Nucleus accumbens (tissue), 56 donors: ENCODE measurements around the gene FOSB.

Experiments
- DNase-seq, 56 donors: peaks; one replicate each; lab custom pipeline; 2025; lab: John Stamatoyannopoulos, UW

Gene FOSB

DNA sequence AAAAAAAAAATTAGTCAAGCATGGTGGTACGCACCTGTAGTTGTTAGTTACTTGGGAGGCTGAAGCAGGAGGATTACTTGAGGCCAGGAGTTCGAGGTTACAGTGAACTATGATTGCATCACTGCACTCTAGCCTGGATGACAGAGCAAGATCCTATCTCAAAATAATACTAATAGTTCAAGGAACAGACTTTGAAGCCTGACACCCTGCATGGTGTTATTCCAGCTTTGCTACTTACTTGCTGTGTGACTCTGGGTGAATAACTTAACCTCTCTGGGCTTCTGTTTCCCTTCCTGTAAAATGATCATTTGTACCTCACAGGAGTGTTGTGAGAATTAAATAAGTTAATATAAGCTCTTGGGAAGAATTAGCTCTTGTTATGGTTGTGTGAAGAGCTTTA lies 3.5 kb upstream of the FOSB start:
- DNase-seq = no peak

DNA sequence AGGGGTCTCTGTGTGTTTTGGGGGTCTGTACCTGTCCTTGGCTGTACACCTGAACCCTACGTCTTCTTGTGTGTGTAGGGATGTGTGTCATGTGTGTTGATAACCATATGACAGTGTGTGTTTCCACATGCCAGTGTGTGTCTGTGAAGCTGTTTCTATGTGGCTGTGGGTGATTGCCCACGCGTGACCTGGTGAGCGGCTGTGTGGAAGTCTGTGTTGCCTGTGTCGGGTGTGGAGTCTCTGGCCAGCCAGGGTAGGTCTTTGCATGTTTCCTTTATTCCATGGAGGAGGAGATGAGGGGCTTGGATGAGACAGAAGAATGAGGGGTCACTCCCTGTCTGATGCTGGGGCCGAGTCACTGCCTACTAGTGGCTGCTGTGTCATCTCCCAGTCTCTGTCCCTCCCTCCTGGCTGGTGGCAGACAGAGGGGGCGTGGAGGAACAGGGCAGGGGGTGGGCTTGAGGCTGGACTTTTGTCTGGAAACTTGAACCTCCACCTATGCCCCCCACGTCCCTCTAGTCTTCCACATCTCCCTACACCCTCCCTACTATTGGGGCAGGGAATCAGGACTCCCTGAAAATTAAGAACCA lies 2.8 kb upstream of the FOSB start:
- DNase-seq = no peak

DNA sequence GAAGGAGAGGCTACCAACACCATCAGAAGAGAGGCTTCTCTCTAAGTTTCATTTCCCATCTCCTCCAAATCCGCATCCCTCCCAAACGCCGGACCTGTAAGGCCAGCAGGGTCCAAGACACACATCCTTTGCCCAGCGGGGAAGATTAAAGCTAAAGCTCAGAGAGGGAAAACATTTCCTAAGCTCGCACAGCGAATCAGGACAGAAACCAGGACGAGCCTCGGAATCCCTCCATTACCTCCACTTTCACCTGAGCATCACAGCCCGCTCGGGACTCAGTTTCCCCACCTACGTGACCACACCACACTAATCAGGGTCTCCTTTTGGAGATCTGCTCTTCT lies 711 bp upstream of the FOSB start:
- DNase-seq = no peak

DNA sequence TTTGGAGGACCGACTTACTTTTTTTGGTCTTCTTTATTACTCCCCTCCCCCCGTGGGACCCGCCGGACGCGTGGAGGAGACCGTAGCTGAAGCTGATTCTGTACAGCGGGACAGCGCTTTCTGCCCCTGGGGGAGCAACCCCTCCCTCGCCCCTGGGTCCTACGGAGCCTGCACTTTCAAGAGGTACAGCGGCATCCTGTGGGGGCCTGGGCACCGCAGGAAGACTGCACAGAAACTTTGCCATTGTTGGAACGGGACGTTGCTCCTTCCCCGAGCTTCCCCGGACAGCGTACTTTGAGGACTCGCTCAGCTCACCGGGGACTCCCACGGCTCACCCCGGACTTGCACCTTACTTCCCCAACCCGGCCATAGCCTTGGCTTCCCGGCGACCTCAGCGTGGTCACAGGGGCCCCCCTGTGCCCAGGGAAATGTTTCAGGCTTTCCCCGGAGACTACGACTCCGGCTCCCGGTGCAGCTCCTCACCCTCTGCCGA lies 409 bp downstream of the FOSB start:
- DNase-seq = peak in 4 of 56 donors; percentile 19 to 50 (median 33)

DNA sequence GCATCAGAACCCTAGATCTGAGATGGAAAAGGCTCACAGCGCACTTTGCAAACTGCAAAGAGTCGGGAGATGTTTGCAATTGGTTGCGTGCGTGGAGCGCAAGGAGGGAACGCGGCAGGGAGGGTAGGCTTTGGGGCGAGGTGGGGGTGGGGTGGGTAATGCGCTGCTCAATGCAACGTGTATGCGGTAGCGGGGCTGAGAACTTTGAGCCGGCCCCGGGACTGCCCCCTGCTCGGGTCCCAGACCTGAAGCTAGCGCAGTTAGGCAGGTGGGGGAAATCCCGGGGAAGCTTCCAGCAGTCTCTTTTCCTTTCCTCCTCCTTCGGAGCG lies 971 bp downstream of the FOSB start:
- peak in 12 of 56 donors; percentile 42 to 80 (median 52) for DNase-seq

DNA sequence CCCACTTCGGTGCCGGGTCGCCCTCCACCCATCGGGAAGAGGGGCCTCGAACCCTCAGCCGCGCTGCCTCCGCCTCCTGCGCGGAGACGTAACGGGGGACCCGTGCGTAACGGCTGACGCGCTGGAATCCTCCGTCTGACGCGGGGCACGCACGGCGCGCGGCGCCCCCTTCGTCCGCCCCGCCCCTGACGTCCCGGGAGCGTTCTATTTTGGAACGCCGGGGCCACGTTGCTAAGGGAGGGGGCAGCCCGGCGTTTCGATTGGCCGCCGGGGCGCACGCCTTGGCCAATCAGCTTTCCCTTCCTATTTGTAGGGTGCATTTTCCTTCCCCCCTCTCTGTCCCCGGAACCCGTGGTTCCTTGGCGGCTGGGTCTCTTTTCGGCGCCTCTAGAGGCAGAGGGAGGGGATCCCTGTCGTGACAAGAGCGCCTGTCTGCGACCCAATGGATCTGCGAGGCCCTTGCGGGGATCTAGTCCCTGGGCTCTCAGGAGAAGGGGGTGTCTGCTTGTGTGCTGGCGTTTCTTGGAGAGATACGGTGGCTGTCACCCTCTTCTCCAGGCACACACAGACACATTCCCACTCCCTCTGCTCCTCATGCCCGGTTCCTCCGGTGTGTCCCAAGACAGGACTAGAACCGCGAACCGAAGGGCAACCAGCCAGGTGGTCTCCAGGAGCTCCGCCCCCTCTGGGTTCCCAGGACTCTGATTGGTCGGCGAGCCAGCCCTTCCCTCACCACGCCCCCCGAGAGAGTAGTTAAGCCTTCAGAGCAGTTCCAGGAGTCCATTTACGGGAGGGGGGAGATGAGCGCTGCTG lies 1.5 kb downstream of the FOSB start:
- DNase-seq = peak; percentile 37 to 94 (median 82)

DNA sequence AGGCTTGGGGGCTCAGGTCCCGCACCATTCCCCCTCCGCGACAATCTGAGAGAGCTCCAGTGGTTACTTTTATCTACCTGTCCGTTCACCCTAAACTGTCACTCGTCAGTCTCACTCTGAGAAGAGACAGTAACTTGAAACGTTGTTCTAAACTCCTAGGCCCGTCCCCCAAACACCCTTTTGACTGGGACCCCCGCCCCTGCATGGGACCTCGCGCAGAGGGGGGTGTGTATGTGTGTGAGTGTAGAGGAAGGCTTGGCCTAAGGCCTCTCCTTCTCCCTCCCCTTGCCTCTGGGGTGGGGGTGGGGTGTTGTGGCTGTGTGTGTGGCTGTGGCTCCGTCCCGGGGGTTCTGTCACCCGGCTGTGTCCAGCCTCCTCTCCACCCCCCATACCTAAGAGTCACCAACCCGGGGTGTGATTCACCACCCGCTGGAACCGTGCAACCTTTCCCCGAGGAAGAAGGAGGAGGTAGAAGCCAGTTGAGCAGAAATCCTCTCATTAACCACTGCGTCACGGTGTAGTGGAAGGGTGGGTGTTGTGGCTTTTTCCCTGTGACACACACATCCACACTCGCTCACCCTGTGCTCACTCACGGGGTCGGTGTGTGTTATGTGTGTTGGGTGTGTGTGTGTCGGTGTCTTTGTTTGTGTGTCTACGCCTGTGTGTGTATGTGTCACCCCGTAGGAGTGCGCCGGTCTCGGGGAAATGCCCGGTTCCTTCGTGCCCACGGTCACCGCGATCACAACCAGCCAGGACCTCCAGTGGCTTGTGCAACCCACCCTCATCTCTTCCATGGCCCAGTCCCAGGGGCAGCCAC lies 2.4 kb downstream of the FOSB start:
- DNase-seq = peak in 22 of 56 donors; percentile 5 to 68 (median 37)

DNA sequence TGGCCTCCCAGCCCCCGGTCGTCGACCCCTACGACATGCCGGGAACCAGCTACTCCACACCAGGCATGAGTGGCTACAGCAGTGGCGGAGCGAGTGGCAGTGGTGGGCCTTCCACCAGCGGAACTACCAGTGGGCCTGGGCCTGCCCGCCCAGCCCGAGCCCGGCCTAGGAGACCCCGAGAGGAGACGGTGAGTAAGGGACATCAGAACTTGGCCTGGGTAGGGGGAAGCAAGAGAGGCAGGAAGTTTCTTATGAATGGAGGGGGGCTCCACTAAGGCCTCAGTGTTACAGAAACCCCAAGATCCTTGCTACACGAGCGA lies 2.9 kb downstream of the FOSB start:
- no peak for DNase-seq

DNA sequence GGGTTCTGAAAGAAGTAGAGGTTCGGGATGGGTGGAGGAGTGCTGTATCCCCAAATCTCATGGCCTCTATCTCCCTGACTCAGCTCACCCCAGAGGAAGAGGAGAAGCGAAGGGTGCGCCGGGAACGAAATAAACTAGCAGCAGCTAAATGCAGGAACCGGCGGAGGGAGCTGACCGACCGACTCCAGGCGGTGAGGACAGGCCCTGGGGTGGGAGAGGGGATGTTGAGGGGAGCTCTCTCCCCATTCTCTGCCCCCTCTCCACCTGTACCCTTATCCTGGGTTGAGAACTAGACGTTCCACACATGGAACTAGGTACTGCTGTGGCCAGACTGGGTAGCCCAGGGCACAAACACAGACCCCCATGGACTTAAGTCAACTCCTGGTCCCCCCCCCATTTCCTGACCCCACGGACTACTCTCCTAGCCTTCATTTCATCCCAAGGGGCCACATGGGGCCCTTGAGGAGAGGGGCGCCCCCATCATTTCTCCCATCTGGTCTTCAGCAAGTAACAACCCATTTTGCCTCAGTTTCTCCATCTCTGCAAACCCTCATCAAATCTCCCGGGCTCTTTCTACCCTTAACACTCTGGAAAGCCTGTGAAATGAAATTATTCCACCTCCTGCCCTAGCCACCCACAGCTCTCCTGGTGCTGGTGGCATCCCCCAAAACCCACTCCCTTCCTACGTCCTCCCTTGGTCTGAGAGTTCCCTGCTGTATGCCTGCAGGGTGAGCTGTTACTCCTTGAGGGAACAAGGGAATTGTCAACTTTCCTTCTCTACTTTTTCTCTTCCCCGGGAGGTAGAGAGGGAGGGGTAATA lies 3.5 kb downstream of the FOSB start:
- DNase-seq = no peak

DNA sequence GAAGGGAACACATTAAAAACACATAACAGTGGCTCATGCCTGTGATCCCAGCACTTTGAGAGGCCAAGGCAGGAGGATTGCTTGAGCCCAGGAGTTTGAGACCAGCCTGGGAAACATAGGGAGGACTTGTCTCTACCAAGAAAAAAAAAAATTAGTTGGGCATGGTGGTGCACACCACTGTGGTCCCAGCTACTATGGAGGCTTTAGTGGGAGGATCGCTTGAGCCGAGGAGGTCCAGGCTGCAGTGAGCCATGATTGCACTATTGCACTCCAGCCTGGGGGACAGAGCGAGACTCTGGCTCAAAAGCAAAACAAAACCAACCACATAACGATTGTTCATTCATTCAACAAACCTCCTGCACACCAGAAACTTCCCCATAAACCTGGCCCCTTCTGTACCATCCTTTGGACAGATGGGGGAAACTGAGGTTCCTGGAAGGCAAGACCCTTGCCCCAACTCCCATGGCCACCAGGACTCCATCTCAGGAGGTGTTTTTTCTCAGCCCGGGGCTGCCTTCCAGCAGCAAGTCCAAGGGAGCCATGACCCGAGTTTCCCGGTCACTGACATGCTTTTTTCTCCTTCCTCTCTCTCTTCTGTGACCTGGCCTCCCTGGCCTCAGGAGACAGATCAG lies 4.3 kb downstream of the FOSB start:
- no peak for DNase-seq

DNA sequence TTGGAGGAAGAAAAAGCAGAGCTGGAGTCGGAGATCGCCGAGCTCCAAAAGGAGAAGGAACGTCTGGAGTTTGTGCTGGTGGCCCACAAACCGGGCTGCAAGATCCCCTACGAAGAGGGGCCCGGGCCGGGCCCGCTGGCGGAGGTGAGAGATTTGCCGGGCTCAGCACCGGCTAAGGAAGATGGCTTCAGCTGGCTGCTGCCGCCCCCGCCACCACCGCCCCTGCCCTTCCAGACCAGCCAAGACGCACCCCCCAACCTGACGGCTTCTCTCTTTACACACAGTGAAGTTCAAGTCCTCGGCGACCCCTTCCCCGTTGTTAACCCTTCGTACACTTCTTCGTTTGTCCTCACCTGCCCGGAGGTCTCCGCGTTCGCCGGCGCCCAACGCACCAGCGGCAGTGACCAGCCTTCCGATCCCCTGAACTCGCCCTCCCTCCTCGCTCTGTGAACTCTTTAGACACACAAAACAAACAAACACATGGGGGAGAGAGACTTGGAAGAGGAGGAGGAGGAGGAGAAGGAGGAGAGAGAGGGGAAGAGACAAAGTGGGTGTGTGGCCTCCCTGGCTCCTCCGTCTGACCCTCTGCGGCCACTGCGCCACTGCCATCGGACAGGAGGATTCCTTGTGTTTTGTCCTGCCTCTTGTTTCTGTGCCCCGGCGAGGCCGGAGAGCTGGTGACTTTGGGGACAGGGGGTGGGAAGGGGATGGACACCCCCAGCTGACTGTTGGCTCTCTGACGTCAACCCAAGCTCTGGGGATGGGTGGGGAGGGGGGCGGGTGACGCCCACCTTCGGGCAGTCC lies 5.0 kb downstream of the FOSB start:
- DNase-seq = no peak

DNA sequence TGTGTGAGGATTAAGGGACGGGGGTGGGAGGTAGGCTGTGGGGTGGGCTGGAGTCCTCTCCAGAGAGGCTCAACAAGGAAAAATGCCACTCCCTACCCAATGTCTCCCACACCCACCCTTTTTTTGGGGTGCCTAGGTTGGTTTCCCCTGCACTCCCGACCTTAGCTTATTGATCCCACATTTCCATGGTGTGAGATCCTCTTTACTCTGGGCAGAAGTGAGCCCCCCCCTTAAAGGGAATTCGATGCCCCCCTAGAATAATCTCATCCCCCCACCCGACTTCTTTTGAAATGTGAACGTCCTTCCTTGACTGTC lies 5.5 kb downstream of the FOSB start:
- DNase-seq = no peak

DNA sequence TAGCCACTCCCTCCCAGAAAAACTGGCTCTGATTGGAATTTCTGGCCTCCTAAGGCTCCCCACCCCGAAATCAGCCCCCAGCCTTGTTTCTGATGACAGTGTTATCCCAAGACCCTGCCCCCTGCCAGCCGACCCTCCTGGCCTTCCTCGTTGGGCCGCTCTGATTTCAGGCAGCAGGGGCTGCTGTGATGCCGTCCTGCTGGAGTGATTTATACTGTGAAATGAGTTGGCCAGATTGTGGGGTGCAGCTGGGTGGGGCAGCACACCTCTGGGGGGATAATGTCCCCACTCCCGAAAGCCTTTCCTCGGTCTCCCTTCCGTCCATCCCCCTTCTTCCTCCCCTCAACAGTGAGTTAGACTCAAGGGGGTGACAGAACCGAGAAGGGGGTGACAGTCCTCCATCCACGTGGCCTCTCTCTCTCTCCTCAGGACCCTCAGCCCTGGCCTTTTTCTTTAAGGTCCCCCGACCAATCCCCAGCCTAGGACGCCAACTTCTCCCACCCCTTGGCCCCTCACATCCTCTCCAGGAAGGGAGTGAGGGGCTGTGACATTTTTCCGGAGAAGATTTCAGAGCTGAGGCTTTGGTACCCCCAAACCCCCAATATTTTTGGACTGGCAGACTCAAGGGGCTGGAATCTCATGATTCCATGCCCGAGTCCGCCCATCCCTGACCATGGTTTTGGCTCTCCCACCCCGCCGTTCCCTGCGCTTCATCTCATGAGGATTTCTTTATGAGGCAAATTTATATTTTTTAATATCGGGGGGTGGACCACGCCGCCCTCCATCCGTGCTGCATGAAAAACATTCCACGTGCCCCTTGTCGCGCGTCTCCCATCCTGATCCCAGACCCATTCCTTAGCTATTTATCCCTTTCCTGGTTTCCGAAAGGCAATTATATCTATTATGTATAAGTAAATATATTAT lies 6.1 kb downstream of the FOSB start:
- DNase-seq = no peak

DNA sequence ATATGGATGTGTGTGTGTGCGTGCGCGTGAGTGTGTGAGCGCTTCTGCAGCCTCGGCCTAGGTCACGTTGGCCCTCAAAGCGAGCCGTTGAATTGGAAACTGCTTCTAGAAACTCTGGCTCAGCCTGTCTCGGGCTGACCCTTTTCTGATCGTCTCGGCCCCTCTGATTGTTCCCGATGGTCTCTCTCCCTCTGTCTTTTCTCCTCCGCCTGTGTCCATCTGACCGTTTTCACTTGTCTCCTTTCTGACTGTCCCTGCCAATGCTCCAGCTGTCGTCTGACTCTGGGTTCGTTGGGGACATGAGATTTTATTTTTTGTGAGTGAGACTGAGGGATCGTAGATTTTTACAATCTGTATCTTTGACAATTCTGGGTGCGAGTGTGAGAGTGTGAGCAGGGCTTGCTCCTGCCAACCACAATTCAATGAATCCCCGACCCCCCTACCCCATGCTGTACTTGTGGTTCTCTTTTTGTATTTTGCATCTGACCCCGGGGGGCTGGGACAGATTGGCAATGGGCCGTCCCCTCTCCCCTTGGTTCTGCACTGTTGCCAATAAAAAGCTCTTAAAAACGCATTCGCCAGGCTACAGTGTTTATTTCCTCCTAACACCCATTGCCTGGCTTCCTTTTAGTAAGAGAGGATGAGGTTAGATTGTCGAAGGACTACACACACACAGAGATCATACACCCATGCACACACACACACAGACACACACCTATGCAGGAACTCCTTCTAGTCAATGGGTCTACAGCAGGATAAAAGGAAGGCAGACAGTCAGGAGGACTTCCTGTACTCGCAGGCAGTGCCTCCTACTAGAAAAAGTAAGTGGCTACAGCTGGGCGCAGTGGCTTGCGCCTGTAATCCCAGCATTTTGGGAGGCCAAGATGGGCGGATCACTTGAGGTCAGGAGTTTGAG lies 7.1 kb downstream of the FOSB start:
- DNase-seq = no peak

DNA sequence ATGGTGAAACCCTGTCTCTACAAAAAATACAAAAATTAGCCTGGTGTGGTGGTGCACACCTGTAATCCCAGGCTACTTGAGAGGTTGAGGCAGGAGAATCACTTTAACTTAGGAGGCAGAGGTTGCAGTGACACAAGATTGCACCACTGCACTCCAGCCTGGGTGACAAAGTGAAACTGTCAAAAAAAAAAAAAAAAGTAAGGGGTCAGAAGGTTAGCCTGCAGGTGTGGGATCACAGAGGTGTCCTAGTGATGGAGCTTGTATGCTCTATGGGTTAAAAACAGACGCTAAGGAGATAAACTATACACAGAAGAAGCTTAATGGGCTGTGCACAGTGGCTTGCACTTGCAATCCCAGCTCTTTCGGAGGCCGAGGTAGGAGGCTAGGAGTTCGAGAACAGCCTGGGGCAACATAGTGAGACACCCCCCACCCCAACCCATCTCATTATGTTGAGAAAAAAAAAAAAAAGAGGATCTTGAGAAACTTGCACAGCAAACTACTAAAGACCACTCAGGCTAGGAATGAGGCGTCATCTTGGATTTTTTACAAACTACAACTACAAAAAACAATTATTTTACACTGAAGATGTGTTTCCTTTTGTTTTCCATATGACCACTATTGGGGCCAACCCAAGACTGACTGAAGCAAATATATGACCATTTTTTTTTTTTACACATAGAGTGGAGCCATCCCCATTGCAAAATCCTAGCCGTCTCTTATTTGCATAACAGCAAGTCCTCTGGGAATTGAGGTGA lies 7.9 kb downstream of the FOSB start:
- DNase-seq = no peak

DNA sequence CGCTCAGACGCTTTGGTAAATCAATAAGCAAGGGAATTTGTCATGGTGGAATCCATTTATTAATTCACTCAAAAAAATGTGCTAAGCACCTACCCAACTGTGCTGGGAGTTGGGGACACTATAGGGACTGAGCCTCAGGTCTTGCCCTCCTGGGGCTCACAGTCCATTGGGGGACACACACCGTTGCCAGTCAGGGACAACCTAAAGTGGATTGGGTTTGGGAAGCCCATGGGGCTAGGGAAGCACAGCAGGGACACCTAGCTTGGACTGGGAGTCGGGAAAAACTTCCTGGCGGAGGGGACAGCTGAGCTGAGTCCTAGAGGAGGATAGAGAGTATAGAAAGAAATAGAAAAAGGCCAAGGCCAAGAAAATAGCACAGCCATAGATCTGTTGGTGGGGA lies 8.5 kb downstream of the FOSB start:
- no peak for DNase-seq

DNA sequence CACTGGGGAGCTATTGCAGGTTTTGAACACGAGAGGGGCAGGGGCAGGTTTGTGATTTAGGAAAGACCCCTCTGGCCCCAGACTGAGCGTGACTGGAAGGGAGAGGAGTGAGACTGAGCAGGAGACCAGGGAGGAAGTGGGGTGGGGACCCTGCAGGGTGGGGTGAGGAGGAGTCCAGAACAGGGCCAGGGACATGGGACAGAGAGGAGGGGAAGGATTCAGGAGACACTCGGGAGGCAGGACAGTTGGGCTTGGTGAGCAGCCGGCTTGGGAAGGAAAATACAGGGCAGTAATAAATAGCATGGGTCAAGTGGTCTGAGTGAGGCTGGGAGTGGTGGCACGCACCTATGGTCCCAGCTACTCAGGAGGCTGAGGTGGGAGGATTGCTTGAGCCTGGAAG lies 9.4 kb downstream of the FOSB start:
- no peak for DNase-seq
